ENCODE results near the gene NDUFAF8.

Gene NDUFAF8

DNA sequence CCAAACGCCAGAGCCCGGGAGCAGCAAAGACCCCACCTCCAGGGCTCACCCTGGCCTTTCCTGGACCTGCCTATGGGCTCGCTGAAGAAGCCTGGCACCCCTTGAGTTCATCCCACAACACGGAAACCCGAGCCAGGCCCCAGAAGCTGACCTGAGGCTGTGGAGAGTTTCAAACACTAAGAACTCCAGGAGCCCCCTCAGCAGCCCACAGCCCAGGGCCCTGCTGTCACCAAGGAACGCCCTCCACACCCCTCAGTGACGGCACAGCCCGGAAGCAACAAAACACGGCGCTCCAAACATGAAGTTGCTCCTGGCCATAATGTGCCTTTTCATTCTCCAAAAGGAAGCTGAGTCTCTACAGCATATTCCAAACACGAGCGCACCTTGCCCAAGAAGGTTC is 46.8 kb downstream of the NDUFAF8 start:
- Histone ChIP-seq H3K27ac (peak overlapping the region in 20 of 21 experiments; percentile 55 to 90 (median 79)), H3K4me3 (peak overlapping the region in 4 of 7 experiments; percentile 18 to 33 (median 30))

GRCh38 chr17:81286491-81287145 is 47.5 kb downstream of the NDUFAF8 start:
- peak overlapping the region in 18 of 21 experiments; percentile 59 to 90 (median 80) for H3K27ac ChIP-seq
- H3K4me3 ChIP-seq, result no peak overlapping the region

DNA sequence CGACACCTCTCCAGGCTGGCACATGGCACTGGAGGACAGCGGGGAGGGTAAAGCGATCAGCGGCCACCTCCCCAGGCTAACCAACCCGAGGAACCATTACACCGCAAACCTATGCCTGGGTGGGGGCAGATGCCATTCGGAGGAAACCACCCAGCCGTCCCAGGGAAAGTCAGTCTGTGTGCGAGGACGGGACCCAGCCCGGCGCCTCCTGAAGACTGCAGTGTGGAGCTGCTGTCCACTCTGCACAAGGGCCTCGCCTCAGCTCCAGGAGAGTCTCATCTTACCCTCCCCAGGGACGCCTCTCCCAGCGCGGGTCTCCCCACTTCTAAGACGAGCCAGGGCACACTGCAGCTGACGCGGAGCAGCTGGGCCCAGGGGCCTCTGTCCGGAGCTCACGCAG is 48.0 kb downstream of the NDUFAF8 start:
- Histone ChIP-seq H3K27ac (peak overlapping the region in 5 of 21 experiments; percentile 10 to 90 (median 76)), H3K4me3 (no peak overlapping the region)

DNA sequence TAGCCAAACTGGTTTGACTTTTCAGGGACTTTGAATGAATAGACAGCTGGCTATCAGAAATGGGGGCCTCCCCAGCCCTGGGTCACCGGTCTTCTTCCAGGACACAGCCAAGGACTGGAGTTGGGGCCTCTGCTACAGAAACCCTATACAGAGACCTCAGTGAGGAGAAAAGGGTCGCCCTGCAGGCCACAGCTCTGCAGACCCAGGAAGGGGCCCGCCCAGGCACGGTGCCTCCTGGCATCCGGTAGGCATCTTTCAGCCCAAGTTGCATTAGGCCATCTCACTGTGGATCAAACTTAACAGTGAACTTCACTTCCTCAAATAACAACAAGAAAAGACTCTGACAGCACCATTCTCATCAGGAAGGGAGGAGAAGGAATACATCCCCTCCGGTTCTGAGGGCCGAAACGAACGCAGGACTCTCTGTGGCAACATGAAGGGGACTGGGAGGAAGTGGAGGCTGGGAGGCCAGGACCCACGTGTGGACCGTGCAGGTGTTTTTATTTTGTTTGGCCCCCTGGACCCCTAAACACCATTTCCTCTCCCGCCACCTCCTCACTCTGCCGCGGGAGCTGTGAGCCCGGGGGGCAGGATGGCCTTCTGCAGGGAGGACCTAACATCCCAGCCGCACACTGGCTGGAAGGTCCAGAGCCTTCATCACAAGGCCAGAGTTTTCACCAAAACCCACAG is 48.8 kb downstream of the NDUFAF8 start:
- Histone ChIP-seq H3K4me3 (no peak overlapping the region), H3K27ac (peak overlapping the region in 4 of 21 experiments; percentile 7 to 90 (median 26))

- Histone ChIP-seq H3K27ac (peak overlapping the region in 1 of 21 experiments; percentile 90), H3K4me3 (no peak overlapping the region)
These were observed 49.6 kb downstream of the NDUFAF8 start for GRCh38 chr17:81288715-81289114.

GRCh38 chr17:81289627-81290026 is 50.5 kb downstream of the NDUFAF8 start:
- Histone ChIP-seq H3K4me3 (no peak overlapping the region), H3K27ac (no peak overlapping the region)

DNA sequence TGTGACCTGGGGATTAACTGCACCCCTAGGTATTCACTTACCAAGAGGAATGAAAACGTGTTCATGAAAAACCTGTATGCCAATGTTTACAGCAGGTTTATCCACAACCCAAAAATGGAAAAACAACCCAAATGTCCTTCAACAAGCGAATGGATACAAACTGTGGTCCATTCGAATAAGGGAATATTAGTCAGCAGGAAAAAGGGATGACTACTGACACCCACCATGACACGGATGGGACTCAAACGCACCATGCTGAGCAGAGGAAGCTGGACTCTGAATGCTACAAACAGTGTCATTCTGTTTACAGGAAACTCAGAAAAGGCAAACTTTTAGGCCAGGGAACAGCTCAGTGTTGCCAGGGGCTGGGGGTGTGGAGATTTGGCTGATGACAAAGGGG is 51.1 kb downstream of the NDUFAF8 start:
- Histone ChIP-seq H3K27ac (no peak overlapping the region), H3K4me3 (no peak overlapping the region)

Measured in skin epidermis (tissue), 12 donors.